ENCODE measurements around the gene ITGB6.
"Not testable (repeated sequence)": the region's sequence is repeated elsewhere in the genome, so short reads cannot be mapped to it uniquely, and the experiment has no call there.

Gene ITGB6

DNA sequence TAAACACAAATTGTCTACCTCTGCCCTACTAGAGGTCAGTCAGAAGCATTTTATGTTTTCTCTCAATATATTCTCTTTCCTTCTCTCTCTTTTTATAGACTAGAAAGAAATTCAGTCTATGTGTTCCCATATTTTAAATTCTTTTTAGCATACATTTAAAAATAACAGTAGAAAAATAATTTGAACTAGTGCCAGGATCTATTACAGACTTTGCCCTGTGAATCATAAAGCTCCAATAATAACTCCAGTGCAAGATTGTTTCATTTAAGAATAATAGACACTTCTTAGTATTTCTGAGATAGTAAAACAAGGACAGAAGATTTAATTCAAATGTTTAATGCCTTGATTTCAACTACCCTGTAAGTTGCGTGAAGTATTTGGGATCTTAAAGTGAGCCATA is 60.1 kb downstream of the ITGB6 start:
- peak; percentile 50 for DNase-seq (ENCODE audit: low read depth)

DNA sequence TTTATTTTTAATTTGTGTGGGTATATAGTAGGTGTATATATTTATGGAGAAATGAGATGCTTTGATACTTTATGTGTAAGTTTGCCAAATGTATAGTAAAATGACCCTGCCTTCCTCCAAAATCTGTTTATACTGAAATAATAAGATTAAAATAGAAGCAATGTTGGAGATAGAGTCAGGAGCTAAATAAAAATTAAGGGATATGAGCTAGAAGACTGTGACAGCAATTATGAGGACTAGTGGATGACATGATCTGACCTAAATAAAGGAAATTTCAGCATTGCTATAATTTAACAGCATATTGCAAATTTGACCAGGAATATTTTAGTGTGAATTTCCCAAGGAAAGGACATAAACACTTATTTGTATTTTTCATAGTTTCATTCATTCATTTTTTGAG is 60.7 kb downstream of the ITGB6 start:
- no peak for DNase-seq (ENCODE audit: low read depth)

DNA sequence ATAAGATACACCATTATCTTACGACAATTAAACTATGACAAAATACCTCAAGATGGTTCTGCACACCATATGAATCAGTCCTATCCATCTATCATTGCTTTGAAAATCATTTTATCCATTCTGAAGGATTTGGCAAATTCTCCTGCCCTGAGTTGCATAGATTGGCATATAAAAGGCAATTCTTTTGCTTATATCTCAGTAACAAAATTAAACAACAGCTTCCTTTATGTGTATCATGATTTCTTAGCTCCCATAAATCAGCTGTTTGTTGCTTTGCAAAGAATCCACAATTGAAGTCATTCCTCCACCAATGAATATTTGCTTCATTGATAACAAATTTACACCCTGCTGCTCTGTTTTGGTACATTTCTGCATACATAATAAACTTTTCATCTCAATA is 61.7 kb downstream of the ITGB6 start:
- no peak for DNase-seq (ENCODE audit: low read depth)

DNA sequence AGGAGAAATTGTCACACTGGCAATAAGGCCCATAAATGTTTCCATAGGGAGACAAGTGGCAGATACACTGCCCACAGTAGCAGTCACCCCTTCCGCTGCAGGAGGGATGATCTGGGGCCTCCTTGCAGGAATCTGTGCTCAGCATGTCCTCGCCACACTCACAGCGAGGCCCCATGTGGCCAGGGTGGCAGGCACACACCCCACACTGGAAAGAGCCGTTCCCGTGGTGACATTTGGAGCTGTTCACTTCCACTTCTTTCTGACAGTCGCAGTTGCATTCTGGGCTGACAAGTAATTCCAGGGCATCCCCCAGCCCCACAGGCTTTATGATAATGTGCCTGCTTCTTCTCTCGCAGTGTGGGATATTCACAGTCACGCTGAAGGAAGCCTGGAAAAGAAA is 62.6 kb downstream of the ITGB6 start:
- DNase-seq (ENCODE audit: low read depth) = no peak

DNA sequence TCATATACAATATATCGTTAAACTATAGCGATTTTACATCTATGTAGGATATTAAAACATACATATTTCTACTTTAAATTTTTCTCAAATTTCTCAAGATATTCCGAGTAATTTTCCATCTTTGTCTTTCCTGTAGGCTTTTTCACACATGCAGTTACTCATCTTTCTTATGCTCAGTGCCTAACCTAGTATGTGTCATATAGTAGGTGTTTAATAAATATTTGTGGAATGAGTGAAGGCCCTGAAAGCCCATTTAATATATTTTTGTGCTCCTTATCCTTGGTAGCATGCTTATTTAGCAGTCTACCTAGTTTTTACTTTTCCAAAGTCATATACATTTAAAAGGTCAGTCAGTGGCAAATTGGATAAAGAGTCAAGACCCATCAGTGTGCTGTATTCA is 67.3 kb downstream of the ITGB6 start:
- no peak for DNase-seq (ENCODE audit: low read depth)

DNA sequence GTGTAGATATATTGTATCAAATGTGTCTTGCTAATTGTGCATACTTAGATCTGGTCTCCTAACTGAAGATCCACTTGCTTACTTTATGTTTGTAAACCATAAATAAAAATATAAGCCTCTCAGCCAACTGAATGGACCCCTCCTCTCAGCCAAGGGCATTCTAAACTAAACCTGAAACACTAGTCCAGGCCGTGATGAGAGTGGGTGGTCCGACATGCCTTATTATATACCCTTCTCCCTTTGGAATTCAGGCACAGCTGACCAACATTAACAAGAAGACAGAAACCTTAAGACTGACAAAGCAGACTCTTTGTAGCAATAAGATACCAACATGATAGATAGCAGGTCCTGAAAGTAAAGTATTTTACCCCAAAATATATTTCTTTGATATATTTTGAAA is 73.3 kb downstream of the ITGB6 start:
- DNase-seq (ENCODE audit: low read depth) = no peak

DNA sequence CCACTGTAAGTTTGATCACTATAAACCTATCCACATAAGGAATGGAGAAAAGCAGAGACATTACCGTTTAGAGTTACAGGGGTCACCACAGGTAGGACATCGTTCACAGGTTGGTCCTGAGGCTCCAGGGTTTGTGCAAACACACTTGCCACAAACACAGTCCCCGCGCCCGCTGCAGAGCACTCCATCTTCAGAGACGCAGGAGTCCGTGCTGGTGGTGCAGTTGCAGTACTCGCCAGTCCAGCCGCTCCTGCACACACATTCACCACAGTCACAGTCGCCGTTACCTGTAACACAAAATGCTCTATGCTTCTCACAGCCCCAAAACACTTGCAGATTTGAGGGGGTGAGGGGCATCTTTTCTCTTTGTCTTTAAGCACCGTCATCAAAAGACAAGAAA is 73.8 kb downstream of the ITGB6 start:
- no peak for DNase-seq (ENCODE audit: low read depth)

DNA sequence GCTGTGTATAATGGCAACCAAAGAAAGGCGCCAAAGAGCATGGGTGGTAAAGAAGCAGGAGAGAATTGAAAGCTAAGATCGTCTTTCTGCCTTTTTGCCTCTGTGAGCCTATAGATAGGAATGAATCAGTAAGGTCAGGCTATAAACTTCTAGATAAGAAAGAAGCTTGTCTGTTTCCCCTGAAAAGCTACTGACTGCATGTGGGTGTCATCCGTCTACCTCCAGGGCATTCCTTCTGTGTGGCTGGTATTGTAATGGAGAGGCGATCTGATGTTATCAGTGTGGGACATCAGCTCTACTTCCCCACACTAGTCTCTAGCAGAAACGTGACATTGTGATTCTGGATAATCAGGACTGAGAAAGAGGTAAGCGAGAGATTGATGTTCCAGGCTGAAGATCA is 74.2 kb downstream of the ITGB6 start:
- DNase-seq (ENCODE audit: low read depth) = peak; percentile 47

DNA sequence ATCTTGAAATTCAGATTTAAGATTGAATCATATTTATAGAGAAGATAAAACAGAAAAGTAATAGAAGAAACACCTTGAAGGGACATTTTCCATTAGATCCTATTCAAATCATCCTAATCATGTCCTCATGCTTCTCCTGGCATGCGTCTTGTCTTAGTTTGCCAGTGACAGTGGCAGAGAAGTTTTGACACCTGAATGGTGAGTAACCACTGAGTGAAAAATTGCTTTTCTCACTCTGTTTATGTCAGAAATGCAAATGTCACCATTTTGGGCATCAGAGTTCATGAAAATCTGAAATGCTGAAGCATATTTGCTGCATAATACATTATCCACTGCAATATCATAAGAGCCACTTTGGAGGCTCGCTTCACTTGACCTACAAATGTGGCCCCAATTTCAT is 74.7 kb downstream of the ITGB6 start:
- no peak for DNase-seq (ENCODE audit: low read depth)

DNA sequence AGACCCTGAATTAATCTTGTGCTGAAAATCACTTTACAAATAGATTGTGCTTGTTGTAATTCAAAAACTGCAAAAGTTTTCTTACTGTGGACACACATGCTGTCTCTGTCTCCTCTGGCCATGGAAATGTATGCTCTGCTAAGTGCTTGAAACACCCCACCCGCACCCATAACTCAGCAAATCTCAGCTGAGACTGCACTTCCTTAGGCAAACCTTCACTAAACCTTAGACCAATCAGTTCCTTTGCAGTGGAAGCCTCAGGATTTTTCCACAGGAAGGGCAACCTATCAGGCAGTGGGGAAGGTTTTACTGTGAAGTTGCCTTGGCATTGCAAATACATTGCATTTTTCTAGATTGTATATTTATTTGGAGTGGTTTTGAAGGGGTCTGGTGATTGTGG is 75.5 kb downstream of the ITGB6 start:
- peak; percentile 22 for DNase-seq (ENCODE audit: low read depth)

DNA sequence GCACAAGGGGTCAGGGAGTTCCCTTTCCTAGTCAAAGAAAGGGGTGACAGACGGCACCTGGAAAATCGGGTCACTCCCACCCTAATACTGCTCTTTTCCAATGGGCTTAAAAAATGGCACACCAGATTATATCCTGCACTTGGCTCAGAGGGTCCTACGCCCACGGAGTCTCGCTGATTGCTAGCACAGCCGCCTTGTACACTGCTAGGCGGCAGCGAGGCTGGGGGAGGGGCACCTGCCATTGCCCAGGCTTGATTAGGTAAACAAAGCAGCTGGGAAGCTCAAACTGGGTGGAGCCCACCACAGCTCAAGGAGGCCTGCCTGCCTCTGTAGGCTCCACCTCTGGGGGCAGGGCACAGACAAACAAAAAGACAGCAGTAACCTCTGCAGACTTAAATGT is 85.4 kb downstream of the ITGB6 start:
- DNase-seq (ENCODE audit: low read depth) = not testable (repeated sequence)

DNA sequence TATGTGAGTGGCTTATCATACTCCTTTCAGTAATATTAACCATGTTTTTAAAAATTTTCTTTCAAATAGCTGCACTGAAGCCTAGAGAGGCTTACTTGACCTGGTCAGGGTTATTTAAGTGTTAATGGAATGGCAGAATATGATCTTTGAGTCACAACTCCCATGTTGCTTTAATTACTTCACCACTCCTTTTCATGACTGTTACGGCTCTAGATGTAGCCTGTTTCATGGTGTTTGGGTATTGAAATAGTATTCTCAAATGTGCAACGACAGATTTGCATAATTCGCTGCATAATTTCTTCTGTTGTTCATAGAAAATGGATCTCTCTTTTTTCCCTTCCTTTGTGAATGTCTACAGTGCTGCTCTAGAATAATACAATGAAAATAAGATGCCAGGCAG is 86.1 kb downstream of the ITGB6 start:
- no peak for DNase-seq (ENCODE audit: low read depth)

DNA sequence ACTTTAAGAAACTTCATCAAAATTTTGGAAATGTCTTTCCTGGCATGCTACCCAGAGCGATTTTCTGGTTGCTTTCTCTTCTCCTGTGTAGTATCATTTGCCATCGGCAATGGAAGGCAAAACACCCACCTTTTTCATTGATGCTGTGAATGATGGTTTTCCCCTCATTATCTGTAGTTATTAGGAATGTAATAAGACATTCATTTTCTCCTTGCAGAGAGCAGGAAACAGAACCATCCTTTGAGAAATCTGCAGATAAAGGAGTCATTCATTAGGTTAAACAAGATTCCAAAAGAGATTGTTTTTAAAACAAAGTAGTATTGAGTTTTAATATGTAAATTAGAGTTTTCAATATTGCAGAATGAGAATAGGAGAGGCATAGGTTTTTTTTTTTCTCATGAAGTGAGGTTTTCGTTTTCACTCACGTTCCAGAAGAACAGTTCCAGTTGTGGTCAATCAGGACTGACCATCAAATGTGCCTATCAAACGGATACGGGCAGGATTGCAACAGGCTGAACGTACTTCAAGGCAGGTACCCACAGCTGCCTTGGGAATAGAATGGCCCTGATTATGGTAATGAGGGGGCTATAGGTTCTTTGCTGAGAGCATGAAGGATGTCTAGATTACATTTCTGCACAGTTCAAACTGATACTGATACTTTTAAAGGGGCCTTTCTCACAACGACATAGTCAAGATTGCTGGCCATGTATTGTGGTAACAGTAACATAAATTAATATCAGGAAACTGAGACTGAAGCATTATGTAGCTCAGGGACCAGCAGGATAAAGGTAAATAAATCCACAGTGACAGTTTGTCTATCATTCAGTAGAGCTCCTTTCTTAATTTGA is 87.9 kb downstream of the ITGB6 start:
- no peak for DNase-seq (ENCODE audit: low read depth)

DNA sequence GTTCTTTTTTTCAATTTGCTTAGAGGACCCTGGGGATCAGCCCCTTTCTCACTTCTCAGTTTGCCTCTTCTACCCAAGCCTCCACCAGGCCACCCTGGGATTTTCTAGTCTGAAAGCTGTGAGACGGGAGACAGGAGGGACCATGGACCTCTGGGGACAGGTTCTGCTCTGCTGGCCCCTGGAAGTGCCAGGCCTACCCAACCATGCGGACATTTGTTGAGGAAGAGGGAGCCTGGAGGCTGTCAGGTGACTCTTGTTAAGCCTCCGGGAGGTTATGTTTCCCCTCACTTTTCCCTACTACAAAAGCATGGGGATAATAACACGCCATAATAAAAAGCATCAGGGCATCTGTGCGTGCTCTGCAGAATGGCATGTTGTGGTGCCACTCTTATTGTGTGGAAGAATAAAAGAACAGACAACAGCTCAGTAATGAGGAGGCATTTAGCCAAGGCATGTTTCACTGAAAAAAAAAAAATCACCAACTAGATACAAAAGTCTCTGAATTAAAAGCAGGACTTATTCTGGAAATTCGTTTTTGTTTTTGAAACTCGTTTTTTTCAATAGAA is 89.3 kb downstream of the ITGB6 start:
- no peak for DNase-seq (ENCODE audit: low read depth)

DNA sequence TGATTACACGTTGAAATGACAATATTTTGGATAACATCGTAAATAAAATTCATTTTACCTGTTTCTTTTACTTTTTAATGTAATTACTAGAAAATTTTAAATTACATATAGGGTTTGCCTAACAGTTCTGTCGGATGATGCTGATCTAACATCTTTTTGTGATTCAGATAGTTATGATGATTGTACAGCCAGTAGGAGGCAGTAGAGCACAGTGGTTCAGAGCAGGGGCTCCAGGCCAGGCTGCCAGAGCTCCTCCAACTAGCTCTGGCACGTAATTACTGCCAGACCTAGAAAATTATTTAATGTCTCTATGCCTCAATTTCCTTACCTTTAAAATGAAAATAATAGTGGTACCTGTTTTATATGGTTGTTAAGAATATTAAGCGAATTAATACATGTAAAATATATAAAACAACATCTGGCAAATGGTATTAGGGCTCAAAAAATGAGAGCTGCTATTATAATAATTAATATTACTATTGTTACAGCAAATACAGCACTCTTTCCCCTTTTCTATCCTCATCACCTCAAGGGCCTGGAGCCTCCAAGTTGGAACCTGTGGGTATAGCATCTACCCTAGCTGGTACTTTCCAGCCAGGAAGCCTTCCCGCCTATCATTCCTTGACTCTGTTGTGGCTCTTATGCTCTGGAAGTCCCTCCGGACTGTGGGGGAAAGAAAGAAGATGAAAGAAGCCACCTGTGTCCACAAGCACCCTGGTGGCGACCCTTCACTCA is 90.0 kb downstream of the ITGB6 start:
- DNase-seq (ENCODE audit: low read depth) = peak; percentile 85

DNA sequence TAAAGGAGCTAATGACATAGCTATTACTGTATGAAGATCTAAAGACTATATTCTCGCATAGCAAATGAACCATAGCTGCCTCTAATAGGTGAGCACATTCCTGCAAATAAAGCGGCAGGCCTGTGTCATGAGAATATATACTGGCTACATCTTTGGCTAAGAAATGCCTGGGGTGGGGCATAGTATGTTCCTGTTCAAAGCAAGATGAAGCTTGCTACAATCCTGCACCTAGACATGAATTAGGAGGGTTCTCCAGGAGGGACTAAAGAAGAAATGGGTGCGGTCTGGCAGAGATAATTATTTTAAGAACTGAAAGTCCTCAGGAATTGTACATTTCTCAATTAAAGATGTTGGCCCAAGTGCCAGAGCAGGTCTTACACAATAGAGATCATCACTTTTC is 90.8 kb downstream of the ITGB6 start:
- no peak for DNase-seq (ENCODE audit: low read depth)

DNA sequence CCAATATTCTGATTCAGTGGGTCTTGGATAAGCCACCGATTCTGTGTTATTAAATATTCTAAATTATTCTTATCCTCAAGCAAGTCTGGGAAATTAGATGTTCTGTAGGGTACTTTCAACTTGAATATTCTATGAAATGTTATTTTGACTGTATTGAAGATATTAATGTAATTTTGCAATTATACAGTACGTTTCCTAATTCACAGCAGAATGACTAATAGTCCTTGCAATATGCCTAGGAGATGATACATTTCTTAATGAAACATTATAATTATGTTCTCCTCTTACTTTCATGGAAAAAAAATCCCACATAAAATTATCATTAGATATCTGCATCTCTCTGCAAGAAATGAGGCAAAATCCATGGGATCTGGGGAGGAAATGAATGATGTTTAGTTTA is 91.4 kb downstream of the ITGB6 start:
- no peak for DNase-seq (ENCODE audit: low read depth)

DNA sequence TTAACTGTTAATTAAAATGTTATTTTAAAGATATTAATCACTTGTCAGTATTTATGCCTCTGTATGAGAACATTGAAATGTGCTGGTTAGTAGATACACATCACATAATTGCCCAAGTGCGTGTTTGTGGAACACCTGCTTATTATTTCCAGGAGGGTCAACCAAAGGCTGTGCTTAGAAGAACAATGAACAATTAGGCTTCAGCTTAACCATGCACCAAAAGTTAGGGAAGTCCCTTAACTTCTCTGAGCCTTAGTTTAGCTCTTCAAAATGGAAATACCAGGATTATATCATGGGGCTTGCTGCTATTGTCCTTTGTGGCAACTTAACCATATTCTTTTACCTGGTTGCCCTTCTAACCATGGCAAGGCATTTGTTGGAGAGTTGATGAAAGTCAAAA is 94.7 kb downstream of the ITGB6 start:
- DNase-seq (ENCODE audit: low read depth) = no peak

DNA sequence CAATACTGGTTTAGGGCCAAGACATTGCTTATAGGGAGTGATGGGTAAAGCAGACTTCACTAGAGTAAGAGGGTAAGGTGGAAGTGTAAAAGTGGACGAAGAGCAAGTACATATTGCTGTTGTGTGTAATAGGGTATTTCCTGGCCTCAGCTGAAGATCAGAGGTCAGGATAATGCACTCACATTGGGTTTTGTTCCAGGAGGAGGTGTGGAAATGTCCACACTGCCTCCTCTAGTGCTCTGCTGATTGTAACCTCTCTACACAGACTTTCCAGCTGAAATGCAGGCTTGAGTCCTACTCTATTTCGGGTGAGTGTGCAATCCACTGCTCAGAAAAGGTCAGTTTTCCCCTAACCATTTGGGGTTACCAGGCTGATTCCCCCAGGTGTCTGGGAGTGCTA is 96.0 kb downstream of the ITGB6 start:
- DNase-seq (ENCODE audit: low read depth) = no peak

DNA sequence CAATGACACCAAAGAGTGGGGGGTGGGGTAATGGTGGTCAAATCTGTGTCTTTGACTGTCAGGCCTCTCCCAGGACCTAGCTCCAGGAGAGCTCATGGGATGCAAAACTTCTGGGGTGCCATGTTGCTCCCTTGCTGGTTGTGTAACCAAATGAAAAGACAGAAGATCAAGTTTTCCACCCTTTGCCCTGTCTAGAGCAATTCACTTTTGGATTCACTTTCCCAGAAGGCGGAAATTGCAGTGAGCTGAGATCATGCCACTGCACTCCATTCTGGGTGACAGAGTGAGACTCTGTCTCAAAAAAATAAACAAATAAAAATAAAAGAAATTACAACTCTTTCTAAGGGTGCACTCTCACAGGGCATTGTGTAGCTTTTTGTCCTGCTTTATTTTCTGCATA is 102.7 kb downstream of the ITGB6 start:
- DNase-seq (ENCODE audit: low read depth) = peak; percentile 26

DNA sequence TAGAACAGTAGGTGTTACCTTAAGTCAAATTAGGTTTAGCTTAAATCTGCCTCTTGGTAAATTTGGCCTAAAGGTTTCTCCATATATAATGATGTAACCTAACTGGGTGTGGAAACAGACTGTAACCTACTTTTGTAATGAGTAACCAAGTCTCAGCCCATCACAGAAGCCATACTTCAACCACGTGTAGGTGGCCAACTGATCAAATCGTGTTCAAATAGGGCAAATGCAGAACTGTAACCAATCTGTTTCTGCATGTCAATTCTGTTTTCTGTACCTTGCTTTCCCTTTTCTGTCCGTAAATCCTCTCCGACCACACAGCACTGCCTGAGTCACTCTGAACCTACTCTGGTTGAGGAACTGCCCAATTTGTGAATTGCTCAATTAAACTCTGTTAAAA is 103.7 kb downstream of the ITGB6 start:
- no peak for DNase-seq (ENCODE audit: low read depth)

DNA sequence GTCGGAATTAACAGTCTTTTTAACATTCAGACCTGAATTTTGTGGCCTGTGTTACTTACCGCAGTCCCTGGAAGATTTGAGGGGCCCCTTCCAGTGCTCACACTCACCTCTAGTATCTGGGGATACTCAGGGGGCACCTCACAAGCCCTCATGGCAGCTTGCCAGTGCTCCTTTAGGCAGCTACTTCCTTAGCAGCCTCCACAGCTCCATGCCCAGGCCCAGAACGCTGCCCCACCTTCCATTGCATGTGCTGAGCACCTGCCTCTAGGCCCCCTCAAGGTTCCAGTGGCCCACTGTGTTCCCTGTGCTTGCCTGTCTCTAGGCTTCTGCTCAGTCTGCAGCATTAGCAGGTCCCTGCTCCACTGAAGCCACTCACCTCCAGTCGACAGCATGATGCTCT is 107.6 kb downstream of the ITGB6 start:
- DNase-seq (ENCODE audit: low read depth) = no peak

DNA sequence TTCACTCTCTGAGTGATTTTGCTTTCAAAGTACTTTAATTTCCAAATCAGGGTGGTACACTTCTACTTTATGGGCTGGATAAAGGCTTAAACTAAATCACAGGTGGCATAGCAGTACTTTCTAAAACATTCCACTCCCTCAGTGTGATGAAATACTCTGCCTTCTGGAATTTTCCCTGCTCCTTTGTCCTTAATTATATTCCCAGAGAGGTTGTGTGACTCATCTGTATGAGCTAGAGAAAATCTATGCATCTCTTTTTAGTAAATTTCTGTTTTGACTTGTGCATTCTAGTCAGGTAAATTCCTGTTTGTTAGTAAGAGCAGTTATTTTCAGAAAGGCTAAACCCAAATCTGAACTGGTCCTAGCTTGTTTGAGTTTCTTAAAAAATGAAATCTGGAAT is 108.7 kb downstream of the ITGB6 start:
- DNase-seq (ENCODE audit: low read depth) = peak; percentile 63
